NB4 (cell line): Measurements from ENCODE around the gene PGGHG.

Experiments used
- CTCF ChIP-seq: IDR thresholded peaks from one replicate; pipeline ENCODE4 v1.5.1; 2012; ENCODE audit warnings: low read depth, low read length
- MAX ChIP-seq: IDR thresholded peaks from 2 replicates; pipeline ENCODE4 v1.6.1; 2011; ENCODE audit warnings: low read depth, low read length
- MYC ChIP-seq: IDR thresholded peaks from 2 replicates; pipeline ENCODE4 v1.6.1; 2011; ENCODE audit warnings: low read depth, low read length
- POLR2A ChIP-seq: IDR thresholded peaks from 2 replicates; pipeline ENCODE4 v1.6.1; 2011; ENCODE audit warnings: mild to moderate bottlenecking; ENCODE audit not compliant: insufficient read length; ENCODE audit errors: extremely low read depth

GRCh38 chr11:335779-336658, 47.1 kb downstream of the PGGHG start:
- TF ChIP-seq CTCF (no peak), MAX (no peak), POLR2A (no peak), MYC (no peak)
